ENCODE data around the gene SDK1.

GRCh38 chr7:3607847-3608246 is 306.8 kb downstream of the SDK1 start:
- TF ChIP-seq MXI1 (IDR thresholded peaks at IDR 0.05; ENCODE audit: low read depth, low read length) = no peak
- no peak for TF ChIP-seq DPF2 (IDR thresholded peaks at IDR 0.05)
- no peak for TF ChIP-seq BACH1 (IDR thresholded peaks at IDR 0.05; ENCODE audit: borderline replicate concordance)
- no peak for TF ChIP-seq MEF2A (IDR thresholded peaks at IDR 0.05; ENCODE audit: insufficient read depth, low read depth, low read length)
- no peak for TF ChIP-seq YBX1 (IDR thresholded peaks at IDR 0.05)
- TF ChIP-seq, protein P1, sequence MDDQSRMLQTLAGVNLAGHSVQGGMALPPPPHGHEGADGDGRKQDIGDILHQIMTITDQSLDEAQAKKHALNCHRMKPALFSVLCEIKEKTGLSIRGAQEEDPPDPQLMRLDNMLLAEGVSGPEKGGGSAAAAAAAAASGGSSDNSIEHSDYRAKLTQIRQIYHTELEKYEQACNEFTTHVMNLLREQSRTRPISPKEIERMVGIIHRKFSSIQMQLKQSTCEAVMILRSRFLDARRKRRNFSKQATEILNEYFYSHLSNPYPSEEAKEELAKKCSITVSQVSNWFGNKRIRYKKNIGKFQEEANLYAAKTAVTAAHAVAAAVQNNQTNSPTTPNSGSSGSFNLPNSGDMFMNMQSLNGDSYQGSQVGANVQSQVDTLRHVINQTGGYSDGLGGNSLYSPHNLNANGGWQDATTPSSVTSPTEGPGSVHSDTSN (IDR thresholded peaks at IDR 0.05; ENCODE audit: insufficient replicate concordance, low read depth, low read length) = no peak
- TF ChIP-seq TAF1 (IDR thresholded peaks at IDR 0.05; ENCODE audit: borderline replicate concordance, low read depth, low read length) = no peak
- TF ChIP-seq CTCF (IDR thresholded peaks at IDR 0.05 in 2 of 3, conservative IDR thresholded peaks at IDR 0.05 in 1 of 3; ENCODE audit: control insufficient read depth in 2 of 3, extremely low read depth in 1 of 3, insufficient read depth in 1 of 3, low read depth in 3 of 3, low read length in 3 of 3) = no peak
- TF ChIP-seq RUNX3 (IDR thresholded peaks at IDR 0.05; ENCODE audit: low read length) = no peak

Data from GM12878 (cell line).